HL-60 (cell line): ENCODE data around the gene KLK13.

Source experiments
- GABPA ChIP-seq: IDR thresholded peaks from 2 replicates; pipeline ENCODE4 v1.6.1; 2012; ENCODE audit warnings: low read depth
- TF ChIP-seq, protein P1 (sequence below): IDR thresholded peaks from one replicate; pipeline ENCODE4 v1.5.1; 2011; ENCODE audit warnings: low read length, control low read depth, inconsistent platforms; ENCODE audit not compliant: insufficient read depth

GRCh38 chr19:51065221-51065960, 499 bp upstream of the KLK13 start:
- TF ChIP-seq, protein P1, sequence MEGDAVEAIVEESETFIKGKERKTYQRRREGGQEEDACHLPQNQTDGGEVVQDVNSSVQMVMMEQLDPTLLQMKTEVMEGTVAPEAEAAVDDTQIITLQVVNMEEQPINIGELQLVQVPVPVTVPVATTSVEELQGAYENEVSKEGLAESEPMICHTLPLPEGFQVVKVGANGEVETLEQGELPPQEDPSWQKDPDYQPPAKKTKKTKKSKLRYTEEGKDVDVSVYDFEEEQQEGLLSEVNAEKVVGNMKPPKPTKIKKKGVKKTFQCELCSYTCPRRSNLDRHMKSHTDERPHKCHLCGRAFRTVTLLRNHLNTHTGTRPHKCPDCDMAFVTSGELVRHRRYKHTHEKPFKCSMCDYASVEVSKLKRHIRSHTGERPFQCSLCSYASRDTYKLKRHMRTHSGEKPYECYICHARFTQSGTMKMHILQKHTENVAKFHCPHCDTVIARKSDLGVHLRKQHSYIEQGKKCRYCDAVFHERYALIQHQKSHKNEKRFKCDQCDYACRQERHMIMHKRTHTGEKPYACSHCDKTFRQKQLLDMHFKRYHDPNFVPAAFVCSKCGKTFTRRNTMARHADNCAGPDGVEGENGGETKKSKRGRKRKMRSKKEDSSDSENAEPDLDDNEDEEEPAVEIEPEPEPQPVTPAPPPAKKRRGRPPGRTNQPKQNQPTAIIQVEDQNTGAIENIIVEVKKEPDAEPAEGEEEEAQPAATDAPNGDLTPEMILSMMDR: no peak
- no peak for TF ChIP-seq GABPA
